ENCODE measurements around the gene CLDN7.

The CLDN7 gene

DNA sequence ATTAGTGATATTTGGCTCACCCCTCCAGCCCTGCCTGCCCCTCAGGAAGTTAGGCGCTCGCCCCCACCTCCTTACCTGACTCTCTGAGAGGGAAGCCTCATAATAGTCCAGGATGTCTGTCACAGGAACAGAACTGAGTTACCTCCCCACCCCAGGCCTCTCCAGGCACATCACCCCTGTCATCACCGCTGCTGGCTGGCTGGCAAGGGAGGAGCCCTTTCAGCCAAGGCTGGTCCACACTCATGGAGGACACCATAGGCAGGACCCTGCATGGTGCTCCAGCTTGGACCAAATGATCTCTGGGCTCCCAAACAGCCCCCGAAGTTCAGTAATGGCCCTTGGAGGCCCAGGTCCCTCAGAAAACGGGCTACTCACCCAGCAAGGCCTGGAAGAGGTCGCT is 44.1 kb downstream of the CLDN7 start:
- DNase-seq, result no peak

DNA sequence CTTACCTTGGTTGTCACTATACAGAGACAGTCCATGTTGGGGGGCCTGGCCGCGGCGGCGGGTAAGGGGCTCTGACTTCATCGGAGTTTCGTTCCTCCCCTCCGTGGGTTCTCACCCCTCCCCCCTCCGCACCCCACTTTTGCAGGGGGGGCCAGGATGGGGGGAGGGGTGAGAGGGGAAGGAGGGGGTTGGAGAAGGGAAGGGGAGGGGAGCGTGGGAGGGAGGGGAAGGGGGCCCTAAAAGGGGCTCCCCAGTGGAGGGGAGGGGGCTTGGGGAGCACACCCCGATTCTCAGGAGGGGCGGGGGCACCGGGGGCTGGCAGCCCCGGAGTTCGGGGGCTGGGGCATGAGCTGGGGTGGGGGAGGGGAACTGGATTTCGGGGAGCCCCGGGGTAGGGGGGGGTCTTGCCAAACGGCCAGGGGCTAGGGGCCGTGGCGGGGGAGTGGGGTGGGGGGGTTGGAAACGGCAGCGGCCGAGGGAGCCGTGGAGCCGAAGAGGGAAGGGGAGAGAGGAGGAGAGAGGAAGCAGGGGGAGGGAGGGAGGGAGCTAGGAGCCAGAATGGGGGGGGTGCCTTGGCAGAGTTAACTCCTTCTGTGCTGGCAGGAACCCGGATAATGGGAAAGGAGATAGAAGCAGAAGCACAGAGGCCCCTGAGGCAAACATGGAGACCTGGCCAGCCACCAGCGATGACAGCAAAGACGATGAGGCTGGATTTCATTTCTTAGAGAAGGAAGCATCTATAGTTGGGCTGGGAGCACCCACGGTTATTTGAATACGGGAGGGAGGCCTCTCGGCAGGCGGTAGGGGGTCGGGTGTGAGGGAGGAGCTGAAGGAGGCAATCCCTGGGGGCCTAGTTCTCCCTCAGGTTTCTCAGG is 44.9 kb downstream of the CLDN7 start:
- no peak for DNase-seq

DNA sequence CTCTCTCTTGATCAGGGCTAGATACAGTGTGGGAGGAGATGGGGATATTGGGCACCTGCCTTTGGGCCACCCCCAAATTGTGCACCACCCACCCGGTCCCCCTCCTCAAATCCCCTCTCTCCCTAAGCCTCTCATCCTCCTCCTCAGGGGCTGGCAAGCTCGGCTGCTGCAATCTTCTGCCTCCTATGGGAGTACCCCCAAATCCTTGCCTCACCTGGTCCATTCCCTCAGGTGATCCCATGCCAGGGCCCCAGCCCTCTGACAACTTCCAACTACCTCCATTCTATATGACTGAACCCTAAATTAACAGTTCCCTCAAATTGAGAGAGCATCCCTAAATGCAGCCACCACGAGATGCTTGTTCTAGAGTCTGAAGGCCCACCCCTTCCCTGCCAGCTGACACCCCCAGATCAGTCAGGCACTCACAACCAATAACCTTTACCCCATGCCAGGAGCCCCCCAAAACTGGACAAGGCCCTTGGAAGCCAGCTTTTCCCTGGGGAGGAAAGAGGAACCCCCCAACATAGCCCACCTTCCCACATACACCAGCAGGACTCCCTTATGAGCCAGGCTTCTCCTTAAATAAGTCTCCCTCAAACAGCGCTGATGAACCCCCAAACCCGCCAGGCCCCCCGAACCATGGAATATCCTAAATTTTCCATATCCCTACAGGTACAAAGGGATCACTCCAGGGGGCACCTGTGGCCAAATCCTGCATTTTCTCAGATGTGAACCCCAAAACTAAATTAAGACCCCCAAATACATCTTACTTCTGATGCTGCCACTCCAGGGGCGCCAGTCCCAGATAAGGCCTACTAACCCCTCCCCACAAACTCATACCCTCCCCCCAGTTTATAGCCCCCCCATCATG is 45.8 kb downstream of the CLDN7 start:
- DNase-seq, result no peak

DNA sequence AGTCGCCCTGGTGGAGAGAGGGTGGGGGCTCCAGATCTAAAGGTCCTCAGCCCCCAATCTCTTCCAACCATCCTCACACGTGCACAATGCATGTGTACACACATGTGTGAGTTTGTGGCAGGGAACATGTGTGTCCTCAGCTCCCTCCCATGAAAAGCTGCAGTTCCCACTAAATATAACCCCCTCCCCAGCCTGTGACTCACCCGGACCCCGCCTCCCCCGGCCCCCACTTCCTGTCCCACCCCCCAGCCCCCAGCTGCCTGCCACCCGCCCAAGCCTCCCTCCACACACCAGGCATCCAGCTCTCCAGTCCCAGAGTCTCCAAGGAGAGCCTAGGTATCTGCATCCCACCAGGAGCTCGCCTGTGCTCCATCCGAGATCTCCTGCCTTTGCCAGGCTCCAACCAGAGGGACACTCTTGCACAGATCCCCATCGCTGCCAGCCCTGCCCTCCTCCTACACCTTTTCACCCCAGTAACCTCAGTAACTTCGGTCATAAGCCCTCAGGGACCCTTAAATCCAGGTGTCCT is 46.6 kb downstream of the CLDN7 start:
- DNase-seq, result no peak

DNA sequence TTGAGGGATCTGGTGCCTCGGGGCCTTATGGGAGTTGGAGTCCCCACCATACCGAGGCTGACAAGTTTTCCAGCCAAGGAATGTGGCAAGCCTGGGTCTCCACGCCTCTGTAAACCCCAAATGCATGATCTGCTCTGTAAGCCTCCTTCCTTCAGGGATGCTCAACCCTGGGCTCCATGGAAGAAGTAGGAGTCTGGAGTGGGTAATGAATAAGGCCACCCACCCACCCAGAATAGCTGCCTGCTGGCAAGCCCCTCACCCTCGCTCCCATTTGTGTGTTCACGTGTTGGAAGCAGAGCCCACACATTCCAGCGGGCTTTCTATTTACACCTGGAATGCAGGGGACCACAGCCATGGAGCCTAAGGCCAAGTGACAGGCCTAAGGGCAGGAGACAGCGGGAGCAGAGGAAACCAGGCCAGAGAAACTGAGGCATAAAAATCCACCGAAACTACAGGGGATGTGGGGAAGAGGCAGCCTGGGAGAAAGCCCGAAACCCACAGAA is 47.1 kb downstream of the CLDN7 start:
- no peak for DNase-seq

DNA sequence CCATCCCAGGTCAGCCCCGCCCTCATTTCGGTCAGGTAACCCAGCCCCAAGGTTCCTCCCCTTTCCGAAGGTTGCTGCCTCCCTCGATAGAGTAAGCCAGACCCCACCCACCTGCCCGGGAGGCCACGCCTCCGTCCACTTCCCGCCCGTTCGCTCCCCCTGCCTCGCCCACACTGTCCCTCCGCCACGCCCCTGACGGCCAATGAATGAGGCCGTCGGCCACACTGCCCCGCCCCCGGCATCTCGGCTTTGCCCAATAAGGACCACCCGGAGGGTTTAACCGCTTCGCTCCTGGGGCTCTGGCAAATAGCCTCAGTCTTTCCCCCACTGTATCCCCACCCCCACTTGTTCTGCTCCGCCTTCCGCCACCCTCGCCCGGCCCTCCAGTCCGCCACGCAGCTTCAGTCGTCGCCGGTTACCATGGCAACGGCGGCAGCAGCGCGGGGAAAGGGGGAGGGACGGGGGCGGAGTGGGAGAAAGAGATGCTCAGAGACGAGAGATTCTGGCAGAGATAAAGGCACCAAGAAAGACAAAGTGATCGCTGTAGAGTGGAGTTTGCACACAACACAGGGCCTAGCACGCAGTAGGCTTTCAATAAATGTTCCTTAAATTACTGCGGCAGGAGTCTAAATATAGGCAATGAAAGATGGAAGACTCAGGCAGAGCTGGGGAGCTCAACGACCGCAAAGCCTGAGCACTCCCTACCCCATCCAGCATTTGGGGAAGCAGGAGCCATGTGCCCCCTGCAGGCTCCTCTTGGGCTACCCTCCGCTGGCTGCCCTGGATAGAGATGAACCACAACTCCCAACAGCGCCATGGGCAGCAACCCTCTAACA is 47.8 kb downstream of the CLDN7 start:
- DNase-seq, result peak; percentile 72

DNA sequence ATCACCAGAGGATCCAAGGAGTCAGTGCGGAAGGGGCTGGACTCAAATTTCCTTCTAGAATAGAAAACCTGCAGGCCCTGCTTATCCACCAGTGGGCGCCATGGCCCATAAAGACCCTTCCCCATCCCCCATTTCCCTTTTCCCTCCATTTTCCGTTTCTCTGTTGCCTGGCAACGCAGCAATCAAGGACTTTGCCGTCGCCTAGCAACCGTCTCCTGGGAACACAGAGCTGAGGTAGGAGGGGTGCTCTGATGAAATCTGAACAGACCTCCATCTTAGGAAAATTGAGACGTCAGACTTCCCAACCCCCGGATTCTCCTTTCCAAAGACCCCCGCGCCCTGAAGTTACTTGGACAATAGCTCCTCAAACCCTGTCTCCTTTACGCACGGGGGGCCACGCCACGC is 48.4 kb downstream of the CLDN7 start:
- DNase-seq, result peak; percentile 35

DNA sequence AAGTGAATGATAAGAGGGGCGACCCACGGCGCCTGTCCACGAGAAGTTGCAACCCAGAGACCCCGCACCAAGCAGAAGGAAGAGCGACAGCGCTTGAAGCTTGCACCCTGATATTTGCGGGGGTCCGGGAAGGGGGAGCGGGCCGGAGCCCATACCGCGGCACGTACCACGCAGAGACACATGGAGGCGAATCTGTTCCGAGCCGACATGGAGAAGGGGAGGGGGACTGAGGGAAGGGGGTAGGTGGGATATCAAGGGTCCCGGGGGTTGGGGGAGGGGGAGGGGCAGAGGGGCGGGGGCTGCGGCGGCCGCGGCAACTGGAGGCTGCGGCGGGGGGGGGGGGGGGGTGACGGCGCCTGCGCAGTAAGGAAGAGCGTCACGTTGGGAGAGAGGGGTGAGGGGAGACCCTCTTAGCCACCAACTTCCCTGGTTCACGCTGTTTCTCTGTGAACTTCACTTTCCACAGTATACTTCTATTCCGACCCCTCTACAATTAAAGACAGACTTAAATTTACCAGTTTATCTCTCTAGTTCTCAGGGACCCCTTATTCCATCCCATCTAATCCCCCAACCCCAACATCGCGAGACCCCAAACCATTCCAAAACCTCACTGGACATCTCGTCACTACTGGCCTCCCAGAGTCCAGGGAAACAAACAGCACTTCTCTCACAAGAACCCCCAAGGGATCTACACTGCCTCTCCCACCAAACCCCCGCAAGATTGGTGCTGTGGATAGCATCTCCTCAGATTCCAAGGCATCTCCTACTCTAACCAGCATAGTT is 50.6 kb downstream of the CLDN7 start:
- no peak for DNase-seq
